Peyer's patch (tissue), 4 donors: ENCODE measurements around the gene CPA1.

ENCODE experiments used
- CTCF ChIP-seq, 6 experiments: fragments of 450-650 bp in 4 of 6; fragments of 200-600 bp in 2 of 6; sonication (generic) in 1 of 6; IDR thresholded peaks; one replicate each; pipeline ENCODE4 v1.5.1; 2017 to 2019; ENCODE audit warnings: antibody characterized with exemption in 6 of 6, mild to moderate bottlenecking in 3 of 6, moderate library complexity in 1 of 6
- POLR2A ChIP-seq, 2 donors: fragments of 450-650 bp; IDR thresholded peaks; one replicate each; pipeline ENCODE4 v1.5.1; 2017; ENCODE audit warnings: antibody characterized with exemption in 2 of 2, mild to moderate bottlenecking in 2 of 2, moderate library complexity in 2 of 2

GRCh38 chr7:130397051-130397757 lies 16.9 kb downstream of the CPA1 start:
- TF ChIP-seq CTCF (IDR thresholded peaks at IDR 0.05), result no peak
- no peak for TF ChIP-seq POLR2A (IDR thresholded peaks at IDR 0.05)
